NCI-H345 treated with DMSO at 0.1 percent for 48 hours (cell line): Measurements from ENCODE around the gene HYAL3.
"Not testable (repeated sequence)": the region's sequence is repeated elsewhere in the genome, so short reads cannot be mapped to it uniquely, and the experiment has no call there.

Experiments
- DNase-seq: peaks from one replicate; lab custom pipeline; 2025; ENCODE audit not compliant: unreplicated experiment; lab: John Stamatoyannopoulos, UW

The HYAL3 gene

GRCh38 chr3:50260027-50260941 lies 38.9 kb downstream of the HYAL3 start:
- peak; percentile 49 for DNase-seq

DNA sequence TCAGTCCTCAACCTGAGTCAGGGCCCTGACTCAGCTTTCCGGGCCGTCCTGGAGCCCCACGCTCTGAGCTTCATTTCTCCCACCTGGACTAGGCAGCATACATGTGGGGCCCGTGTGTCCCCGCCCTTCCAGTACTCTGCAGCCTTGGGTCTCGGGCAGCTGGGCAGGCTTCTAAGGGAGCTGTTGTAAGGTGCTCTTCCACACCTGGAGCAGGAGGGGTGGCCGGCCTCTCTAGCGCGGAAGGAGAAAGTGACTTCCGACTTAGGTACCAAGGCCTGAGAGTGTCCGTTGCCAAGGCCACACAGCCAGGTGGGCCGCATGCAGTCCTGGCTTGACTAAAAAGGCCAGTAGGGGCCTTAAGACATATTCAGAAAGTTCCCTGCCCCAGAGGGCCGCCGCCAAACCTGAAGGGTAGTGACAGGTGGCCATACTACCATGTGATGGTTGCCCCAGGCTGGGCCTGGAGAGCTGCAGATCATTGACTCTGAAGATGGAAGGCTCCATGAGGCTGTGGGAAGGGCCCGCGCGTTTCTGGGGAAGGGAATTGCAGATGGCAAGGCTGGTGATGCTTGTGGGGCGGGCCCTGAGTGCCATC lies 39.7 kb downstream of the HYAL3 start:
- DNase-seq = peak; percentile 28

DNA sequence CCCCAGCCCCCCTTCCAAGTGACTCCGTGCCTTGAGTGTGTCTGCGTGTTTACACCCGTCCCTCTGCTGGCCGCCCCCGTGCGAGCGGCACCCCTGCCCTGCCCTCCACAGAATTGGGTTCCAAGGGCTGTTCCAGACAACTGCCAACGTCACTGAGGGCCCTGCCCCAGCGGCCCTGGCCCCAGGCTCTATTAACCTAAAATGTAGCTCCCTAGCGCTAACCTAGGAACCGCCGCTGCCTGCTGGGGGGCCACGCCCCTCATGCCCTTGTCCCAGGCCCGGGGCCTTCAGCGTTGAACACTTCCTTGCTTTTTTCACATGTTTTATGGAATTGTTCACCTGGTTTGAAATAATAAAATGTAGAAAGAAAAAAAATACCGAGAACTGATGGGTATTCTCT lies 40.2 kb downstream of the HYAL3 start:
- DNase-seq = no peak

DNA sequence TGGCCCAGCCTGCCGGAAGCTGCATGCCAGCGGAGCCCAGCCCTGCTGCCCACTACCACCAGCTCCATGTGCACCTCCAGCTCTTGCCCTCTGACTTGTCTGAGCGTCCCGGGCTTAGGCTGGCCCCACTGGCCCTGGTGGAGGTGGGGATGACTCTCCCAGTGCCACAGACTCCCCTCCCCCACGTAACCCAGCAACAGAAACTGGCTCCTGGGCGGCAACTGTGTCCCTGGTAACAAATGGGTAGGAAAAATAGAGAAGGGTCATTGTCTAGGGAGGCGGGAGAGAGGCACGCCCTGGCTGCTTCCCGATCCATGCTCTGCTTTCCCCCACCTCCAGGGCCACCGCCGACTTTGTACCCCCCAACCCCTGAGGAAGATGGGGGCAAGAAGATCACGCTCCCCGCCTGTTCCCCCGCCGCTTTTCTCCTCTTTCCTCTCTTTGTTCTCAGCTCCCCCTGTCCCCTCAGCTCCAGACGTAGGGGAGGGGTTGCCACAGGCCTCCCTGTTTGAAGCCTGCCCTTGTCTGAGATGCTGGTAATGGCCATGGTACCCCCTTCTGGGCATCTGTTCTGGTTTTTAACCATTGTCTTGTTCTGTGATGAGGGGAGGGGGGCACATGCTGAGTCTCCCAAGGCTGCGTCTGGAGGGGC lies 41.0 kb downstream of the HYAL3 start:
- DNase-seq = no peak

DNA sequence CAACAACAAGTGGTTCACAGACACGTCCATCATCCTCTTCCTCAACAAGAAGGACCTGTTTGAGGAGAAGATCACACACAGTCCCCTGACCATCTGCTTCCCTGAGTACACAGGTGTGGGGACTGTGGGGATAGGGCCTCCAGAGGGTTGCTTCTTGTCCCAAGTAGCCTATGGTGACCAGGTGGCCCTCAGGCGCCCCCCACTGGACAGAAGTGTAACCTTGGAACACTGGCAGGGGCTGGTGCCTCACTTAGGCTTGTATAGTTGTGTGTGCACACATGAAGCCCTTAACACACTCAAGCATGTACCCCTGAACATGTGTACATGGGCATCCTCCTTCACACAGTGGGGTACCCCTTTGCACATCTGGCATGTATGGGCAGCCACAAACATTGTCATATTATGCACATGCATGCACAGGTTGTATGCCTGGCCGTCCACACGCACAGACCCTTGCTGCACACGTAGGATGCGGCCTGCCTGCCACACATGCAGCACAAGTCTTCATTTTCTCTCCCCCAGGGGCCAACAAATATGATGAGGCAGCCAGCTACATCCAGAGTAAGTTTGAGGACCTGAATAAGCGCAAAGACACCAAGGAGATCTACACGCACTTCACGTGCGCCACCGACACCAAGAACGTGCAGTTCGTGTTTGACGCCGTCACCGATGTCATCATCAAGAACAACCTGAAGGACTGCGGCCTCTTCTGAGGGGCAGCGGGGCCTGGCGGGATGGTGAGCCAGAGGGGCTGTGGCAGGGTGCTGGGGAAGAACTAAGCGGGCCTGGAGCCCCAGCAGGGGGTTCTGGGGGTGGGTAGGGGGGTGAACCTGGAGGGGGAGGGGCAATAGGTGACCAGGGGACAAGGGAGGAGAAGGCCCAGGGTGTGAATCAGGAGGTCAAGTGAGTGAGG lies 42.0 kb downstream of the HYAL3 start:
- no peak for DNase-seq

- no peak for DNase-seq
Observed at GRCh38 chr3:50255251-50255615, 44.0 kb downstream of the HYAL3 start.

DNA sequence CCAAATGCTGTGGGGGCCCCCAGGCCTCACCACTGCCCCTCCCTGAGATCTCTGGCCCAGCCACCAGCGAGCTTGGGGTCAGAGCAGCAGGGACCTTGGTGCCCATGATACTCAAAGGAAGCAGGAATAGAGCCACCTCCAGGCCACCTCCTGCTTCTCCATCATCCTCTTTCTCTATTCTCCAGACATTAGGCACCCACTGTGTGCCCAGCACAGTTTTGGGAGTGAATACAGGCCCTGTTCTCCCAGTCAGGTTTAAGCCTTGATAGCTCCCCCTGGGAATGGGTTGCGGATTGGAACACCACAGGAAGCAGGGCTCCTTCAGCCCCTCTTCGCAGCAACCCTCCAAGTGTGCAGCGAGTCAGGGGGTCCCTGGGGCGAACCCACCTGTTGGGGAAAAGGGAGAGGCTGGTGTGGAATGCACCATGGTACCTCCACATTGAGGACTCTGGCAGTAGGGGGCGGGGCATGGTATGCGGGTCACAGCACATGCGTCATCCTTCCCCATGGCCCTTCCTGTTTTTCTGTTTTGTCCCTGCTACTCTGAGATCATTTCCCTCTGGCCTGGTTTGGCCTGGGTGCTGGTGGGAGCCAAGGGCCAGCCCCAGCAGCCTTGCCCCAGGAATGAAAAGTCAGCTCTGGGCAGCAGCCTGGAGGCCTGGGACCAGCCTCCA lies 44.5 kb downstream of the HYAL3 start:
- no peak for DNase-seq

DNA sequence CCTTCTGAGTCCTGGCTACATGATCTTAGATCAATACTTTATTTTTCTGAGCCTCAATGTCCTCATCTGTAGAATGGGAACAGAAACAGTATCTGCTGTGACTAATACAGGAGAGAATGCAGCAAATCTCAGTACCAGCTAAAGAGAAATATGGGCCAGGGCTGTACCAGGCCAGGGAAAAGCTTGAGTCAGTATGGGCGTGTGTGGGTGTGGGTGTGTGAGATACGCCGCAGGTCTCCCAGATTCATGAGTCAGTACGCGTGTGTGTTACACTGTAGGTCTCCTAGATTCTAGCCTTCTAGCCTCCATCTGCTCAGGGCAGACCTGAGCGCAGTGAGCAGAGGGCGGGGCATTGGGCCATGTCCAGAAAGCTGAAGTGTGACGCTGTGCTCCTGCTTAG lies 48.0 kb downstream of the HYAL3 start:
- DNase-seq = no peak

- no peak for DNase-seq
Observed at GRCh38 chr3:50250514-50250913, 48.7 kb downstream of the HYAL3 start.

DNA sequence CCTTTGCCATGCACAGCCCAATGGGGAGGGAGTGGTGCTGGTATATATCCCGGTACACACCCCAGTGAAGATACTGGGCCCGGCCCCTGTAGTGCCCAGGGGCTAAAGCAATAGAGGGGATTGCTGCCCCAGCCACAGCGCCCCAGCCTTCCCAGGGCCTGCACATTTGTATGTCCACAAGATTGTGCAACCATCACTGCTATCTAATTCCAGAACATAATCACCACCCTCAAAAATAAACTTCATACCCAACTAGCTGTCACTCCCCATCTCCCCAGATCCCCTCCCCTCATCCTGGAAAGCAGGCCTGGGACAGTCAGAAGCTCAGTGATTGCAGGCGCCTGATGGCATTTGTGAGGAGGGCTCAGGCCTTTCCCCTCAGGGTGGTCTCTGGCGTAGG lies 49.7 kb downstream of the HYAL3 start:
- DNase-seq = no peak

GRCh38 chr3:50248387-50248786 lies 50.8 kb downstream of the HYAL3 start:
- DNase-seq = no peak

- no peak for DNase-seq
Observed at GRCh38 chr3:50246517-50246954, 52.7 kb downstream of the HYAL3 start.

DNA sequence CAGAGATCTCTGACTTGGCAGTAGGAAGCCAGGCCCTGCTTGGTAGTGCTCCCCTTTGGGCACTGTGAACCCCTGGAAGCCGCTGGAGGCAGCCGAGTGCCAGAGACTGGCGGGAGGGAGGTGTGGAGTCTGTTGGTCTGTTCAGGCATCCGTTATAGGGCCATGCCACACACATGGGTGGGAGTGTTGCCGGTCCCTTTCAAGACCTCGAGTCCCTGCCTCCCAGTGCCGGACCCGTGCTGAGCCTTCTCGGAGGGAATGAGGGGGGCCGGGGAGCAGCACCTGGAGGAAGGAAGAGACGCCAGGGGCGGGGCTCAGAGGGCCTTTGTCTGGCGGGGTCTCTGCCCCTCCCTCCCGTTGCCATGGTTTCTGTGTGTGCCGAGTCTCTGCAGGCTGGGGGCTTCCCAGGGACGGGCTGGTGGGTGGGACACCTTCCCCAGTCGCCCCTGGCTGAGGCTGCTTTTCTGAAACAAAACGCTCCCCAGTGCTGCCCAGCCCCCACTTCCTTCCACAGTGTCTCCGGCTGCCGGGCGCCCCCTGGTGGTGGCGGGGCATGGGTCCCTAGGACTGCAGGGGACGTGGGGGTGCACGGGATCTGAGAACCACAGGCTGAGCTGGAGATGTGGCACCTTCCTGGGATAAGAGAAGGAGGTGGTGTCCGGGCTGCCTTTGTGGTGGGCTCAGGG lies 53.2 kb downstream of the HYAL3 start:
- peak; percentile 46 for DNase-seq

DNA sequence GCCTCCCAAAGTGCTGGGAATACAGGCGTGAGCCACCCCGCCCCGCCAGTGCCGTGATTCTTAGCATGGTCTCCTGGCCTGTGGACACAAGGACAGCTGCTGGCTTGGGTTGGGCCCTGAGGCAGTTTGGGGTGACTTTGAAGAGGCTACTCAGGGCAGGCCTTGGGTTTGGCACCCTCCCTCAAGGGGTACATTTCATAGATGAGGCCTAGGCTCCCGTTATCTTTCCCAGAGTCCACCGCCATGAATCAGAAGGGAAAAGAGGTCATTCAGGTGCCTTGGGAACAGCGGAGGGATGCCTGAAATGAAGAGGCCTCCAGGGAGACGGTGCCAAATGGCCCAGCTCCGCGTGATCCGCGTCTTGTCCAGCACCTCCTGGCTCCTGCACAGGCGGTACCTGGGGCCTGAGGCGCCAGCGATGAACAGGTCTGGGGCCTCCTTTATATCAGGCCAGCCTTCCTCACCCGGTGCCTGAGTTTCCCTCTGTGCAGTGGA lies 53.9 kb downstream of the HYAL3 start:
- no peak for DNase-seq

- DNase-seq = not testable (repeated sequence)
Observed at GRCh38 chr3:50244813-50245212, 54.4 kb downstream of the HYAL3 start.

GRCh38 chr3:50243543-50243895 lies 55.7 kb downstream of the HYAL3 start:
- DNase-seq = no peak

DNA sequence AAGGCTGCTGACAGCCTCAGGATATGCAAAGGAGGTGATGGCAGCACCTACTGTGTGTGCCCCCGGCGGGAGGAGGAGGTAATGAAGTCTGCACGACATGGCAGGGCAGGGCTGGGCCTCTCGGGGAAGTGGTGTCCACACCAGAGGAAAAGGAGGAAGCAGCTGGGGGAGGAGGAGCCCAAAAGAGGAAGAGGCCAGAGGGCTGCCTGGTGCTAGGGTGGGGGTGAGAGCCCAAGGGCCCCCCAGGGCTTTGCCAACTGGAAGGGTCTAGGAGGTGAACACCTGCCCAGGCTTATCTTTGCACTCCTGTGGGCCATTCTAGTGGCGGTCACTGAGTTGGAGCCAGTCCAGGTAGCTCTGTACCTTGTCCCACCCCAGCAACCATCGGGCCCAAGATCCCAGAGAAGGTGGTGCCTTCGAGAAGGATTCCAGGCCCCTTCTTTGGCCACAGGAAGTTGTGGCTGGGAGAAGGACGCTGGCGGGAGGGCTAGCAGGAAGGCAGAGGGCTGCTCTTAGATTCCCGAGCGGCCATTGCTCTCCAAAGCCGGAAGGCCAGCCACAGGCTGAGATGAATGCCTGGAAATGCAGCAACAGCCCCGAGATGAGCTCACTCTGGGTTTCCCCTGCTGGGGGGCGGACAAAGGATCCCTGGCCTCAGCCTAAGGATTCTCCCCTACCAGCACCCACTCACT lies 56.2 kb downstream of the HYAL3 start:
- no peak for DNase-seq
